Activated CD8-positive, alpha-beta T cell treated with anti-CD3 and anti-CD28 coated beads for 36 hours (primary cell): Measurements from ENCODE around the gene MAPK13. TPM values are rescaled to one million over a fixed set of nuclear protein-coding genes. Genes with fewer than 3 reads are reported as not detected.

Source experiments
- ATAC-seq: fragments of 200-7000 bp; cut with Tn5 transposase; one replicate; pipeline ENCODE4 v1.10.0; 2021; ENCODE audit warnings: mild to moderate bottlenecking, moderate library complexity
- CTCF ChIA-PET: fragments of 350-600 bp; sonication (Branson Sonifier 250); formaldehyde crosslinking; loops from one replicate; lab custom pipeline; 2021; ENCODE audit warnings: antibody characterized with exemption; lab: Charles Lee
- POLR2A ChIA-PET: fragments of 350-600 bp; sonication (Branson Sonifier 250); formaldehyde crosslinking; loops from one replicate; lab custom pipeline; 2021; ENCODE audit warnings: antibody characterized with exemption; lab: Charles Lee
- DNase-seq: peaks from one replicate; pipeline ENCODE4 v3.0.0-alpha.2; 2020
- H3K27ac Mint-ChIP-seq: one replicate; pipeline ENCODE4 v1.8.0; 2021; ENCODE audit warnings: mild to moderate bottlenecking, mixed read lengths
- H3K27me3 Mint-ChIP-seq: one replicate; pipeline ENCODE4 v1.8.0; 2021; ENCODE audit warnings: mixed read lengths
- H3K36me3 Mint-ChIP-seq: one replicate; pipeline ENCODE4 v1.8.0; 2021; ENCODE audit warnings: low read depth, mixed read lengths
- H3K4me1 Mint-ChIP-seq: one replicate; pipeline ENCODE4 v1.8.0; 2021; ENCODE audit warnings: low read depth, mixed read lengths
- H3K4me3 Mint-ChIP-seq: one replicate; pipeline ENCODE4 v1.8.0; 2021; ENCODE audit warnings: mild to moderate bottlenecking, moderate library complexity, mixed read lengths
- H3K9me3 Mint-ChIP-seq: one replicate; pipeline ENCODE4 v1.8.0; 2021; ENCODE audit warnings: mixed read lengths
- intact Hi-C: fragments of 100-400 bp; cut with micrococcal nuclease; formaldehyde crosslinking; loops from one replicate; pipeline ENCODE4 v1.10.0; 2022
- total RNA-seq, 2 experiments: library from RNA; stranded (reverse); gene quantifications; one replicate each; pipeline ENCODE4 v1.2.3, GENCODE V29; 2021
- TF ChIP-seq, protein P1 (sequence below): fragments of 200-600 bp; IDR thresholded peaks from one replicate; pipeline ENCODE4 v1.8.0; 2022; ENCODE audit warnings: antibody characterized with exemption, mild to moderate bottlenecking

Gene MAPK13
- total RNA-seq, 2 experiments from 2014 or later: 60.4 to 60.9 TPM

GRCh38 chr6:36113049-36113448 is 17.3 kb upstream of the MAPK13 start:
- Mint-ChIP-seq H3K4me1 (peaks cover 68% of the 10 kb centered on the region), H3K27ac (peak overlapping the region; percentile 94), H3K4me3 (no peak overlapping the region), H3K9me3 (no peaks in the 10 kb centered on the region), H3K36me3 (peaks cover 38% of the 10 kb centered on the region), H3K27me3 (no peaks in the 10 kb centered on the region)
- TF ChIP-seq, protein P1, sequence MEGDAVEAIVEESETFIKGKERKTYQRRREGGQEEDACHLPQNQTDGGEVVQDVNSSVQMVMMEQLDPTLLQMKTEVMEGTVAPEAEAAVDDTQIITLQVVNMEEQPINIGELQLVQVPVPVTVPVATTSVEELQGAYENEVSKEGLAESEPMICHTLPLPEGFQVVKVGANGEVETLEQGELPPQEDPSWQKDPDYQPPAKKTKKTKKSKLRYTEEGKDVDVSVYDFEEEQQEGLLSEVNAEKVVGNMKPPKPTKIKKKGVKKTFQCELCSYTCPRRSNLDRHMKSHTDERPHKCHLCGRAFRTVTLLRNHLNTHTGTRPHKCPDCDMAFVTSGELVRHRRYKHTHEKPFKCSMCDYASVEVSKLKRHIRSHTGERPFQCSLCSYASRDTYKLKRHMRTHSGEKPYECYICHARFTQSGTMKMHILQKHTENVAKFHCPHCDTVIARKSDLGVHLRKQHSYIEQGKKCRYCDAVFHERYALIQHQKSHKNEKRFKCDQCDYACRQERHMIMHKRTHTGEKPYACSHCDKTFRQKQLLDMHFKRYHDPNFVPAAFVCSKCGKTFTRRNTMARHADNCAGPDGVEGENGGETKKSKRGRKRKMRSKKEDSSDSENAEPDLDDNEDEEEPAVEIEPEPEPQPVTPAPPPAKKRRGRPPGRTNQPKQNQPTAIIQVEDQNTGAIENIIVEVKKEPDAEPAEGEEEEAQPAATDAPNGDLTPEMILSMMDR: no peak
- intact Hi-C loops: no loop called here
- ChIA-PET CTCF (interaction anchor here (0.8 to 3.1 kb wide), 6 partner anchors 8 to 18 kb away, joined by 4 to 12 read pairs (median 8); no protein-coding TSS in a partner anchor), POLR2A (interaction anchor here (1.0 to 1.4 kb wide), 2 partner anchors 14 to 85 kb away, joined by 3 to 4 read pairs; no protein-coding TSS in a partner anchor)
- no peak for ATAC-seq
- no peak for DNase-seq

GRCh38 chr6:36113703-36114102 is 16.6 kb upstream of the MAPK13 start:
- intact Hi-C loops: no loop called here
- H3K27me3 Mint-ChIP-seq: no peaks in the 10 kb centered on the region
- H3K9me3 Mint-ChIP-seq: no peaks in the 10 kb centered on the region
- H3K4me3 Mint-ChIP-seq: no peak overlapping the region
- no peak for DNase-seq
- H3K4me1 Mint-ChIP-seq: peaks cover 68% of the 10 kb centered on the region
- POLR2A ChIA-PET: no interaction called here
- peaks cover 36% of the 10 kb centered on the region for H3K36me3 Mint-ChIP-seq
- TF ChIP-seq, protein P1: no peak
- CTCF ChIA-PET: interaction anchor here (1.6 to 3.1 kb wide), 2 partner anchors 10 to 19 kb away, joined by 4 to 11 read pairs; no protein-coding TSS in a partner anchor
- no peak for ATAC-seq
- peak overlapping the region; percentile 94 for H3K27ac Mint-ChIP-seq

DNA sequence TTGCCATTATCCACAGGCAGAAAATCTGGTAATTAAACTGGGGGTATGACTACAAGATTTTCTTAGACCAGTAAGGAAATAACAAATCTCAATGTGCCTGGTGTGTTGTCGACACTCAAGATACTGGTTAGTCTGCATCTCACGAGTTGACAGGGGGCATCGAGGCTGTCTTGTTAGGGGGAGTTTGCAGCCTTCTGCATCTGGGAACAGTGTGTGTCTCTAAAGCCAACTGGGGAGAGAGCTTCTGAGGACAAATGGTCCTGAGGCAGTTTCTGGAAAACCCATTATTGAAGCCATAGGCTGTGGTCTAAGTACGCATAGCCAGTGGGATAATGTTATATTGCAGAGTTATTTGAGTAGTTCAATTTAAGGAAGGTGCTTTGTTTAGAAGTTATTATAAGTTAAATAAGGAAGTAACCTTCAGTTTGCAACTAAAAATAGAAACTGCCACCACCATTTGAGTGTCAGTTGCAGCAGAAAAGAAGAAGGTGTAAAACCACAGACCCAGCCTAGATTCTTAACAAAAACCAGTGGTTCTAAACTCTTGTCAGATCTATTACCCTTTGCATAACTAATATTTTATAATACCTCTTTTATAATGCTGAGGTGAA is 15.4 kb upstream of the MAPK13 start:
- Mint-ChIP-seq H3K36me3 (peaks cover 37% of the 10 kb centered on the region), H3K9me3 (no peaks in the 10 kb centered on the region), H3K4me1 (peaks cover 67% of the 10 kb centered on the region), H3K27me3 (no peaks in the 10 kb centered on the region), H3K4me3 (peak overlapping the region; percentile 51), H3K27ac (peak overlapping the region; percentile 94)
- no peak for ATAC-seq
- CTCF ChIA-PET: interaction anchor here (1.0 to 1.6 kb wide), 2 partner anchors 9 to 20 kb away, joined by 3 to 4 read pairs; no protein-coding TSS in a partner anchor
- DNase-seq: no peak
- TF ChIP-seq, protein P1: no peak
- intact Hi-C loops: no loop called here
- POLR2A ChIA-PET: interaction anchor here (1.6 kb wide), 1 partner anchor 16 kb away, joined by 5 read pairs; no protein-coding TSS in a partner anchor

- no peaks in the 10 kb centered on the region for H3K9me3 Mint-ChIP-seq
- ChIA-PET CTCF (interaction anchor here (1.0 to 1.6 kb wide), 3 partner anchors 8 to 20 kb away, joined by 3 to 8 read pairs (median 4); no protein-coding TSS in a partner anchor), POLR2A (interaction anchor here (0.6 to 1.6 kb wide), 3 partner anchors 16 to 636 kb away, joined by 3 to 5 read pairs (median 3); no protein-coding TSS in a partner anchor)
- peak overlapping the region; percentile 94 for H3K27ac Mint-ChIP-seq
- ATAC-seq (no peak), DNase-seq (no peak)
- TF ChIP-seq, protein P1: no peak
- peaks cover 34% of the 10 kb centered on the region for H3K36me3 Mint-ChIP-seq
- H3K4me3 Mint-ChIP-seq: no peak overlapping the region
- intact Hi-C loops: no loop called here
- H3K4me1 Mint-ChIP-seq: peaks cover 67% of the 10 kb centered on the region
- H3K27me3 Mint-ChIP-seq: no peaks in the 10 kb centered on the region
Measured at GRCh38 chr6:36115412-36115811, 14.9 kb upstream of the MAPK13 start.
